Type B pancreatic cell (in vitro differentiated cells): ENCODE results near the gene MYLK2. TPM values are rescaled to one million over a fixed set of nuclear protein-coding genes. Genes with fewer than 3 reads are reported as not detected.

Experiments used
- DNase-seq: peaks from one replicate; pipeline ENCODE4 v3.0.0; 2021; ENCODE audit warnings: mixed read lengths; ENCODE audit not compliant: unreplicated experiment; ENCODE audit errors: extremely low spot score
- H3K27ac Mint-ChIP-seq: 2 replicates; pipeline ENCODE4 v1.8.0; 2021; ENCODE audit warnings: mild to moderate bottlenecking, mixed read lengths
- H3K27me3 Mint-ChIP-seq: 2 replicates; pipeline ENCODE4 v1.8.0; 2021; ENCODE audit warnings: mixed read lengths
- H3K36me3 Mint-ChIP-seq: 2 replicates; pipeline ENCODE4 v1.8.0; 2021; ENCODE audit warnings: mixed read lengths
- H3K4me1 Mint-ChIP-seq: one replicate; pipeline ENCODE4 v1.8.0; 2021; ENCODE audit warnings: mixed read lengths; ENCODE audit not compliant: unreplicated experiment
- H3K4me3 Mint-ChIP-seq: 2 replicates; pipeline ENCODE4 v1.8.0; 2021; ENCODE audit warnings: mild to moderate bottlenecking, mixed read lengths
- H3K9me3 Mint-ChIP-seq: 2 replicates; pipeline ENCODE4 v1.8.0; 2021; ENCODE audit warnings: mixed read lengths
- CTCF ChIP-seq: fragments of 200-600 bp; sonication (generic); conservative IDR thresholded peaks from 2 replicates; pipeline ENCODE4 v1.5.0; 2021; ENCODE audit warnings: antibody characterized with exemption, mild to moderate bottlenecking
- long read RNA-seq: library from polyadenylated mRNA; unstranded; transcript quantifications from one replicate; pipeline ENCODE4 v2.0.0, GENCODE V29; 2020
- total RNA-seq: library from RNA; stranded (reverse); gene quantifications from 2 replicates; pipeline ENCODE4 v1.2.1, GENCODE V29; 2021; ENCODE audit warnings: low replicate concordance

Gene MYLK2
- 0.21 and 0.77 TPM in 2 replicates for total RNA-seq
- long read RNA-seq = 0 reads

- Mint-ChIP-seq H3K4me1 (peaks cover 12% of the 10 kb centered on the region), H3K27me3 (peaks cover 13% of the 10 kb centered on the region), H3K27ac (no peak within 1 kb of the TSS), H3K9me3 (no peaks in the 10 kb centered on the region), H3K36me3 (no peaks in the 10 kb centered on the region), H3K4me3 (no peak within 1 kb of the TSS)
- no peak for DNase-seq
- no peak for TF ChIP-seq CTCF
Measured at GRCh38 chr20:31819083-31819784, at the start of gene MYLK2. Gene MYLK2 (plus strand): TSS chr20:31819356. CDS start chr20:31819581, 225 bp downstream.

DNA sequence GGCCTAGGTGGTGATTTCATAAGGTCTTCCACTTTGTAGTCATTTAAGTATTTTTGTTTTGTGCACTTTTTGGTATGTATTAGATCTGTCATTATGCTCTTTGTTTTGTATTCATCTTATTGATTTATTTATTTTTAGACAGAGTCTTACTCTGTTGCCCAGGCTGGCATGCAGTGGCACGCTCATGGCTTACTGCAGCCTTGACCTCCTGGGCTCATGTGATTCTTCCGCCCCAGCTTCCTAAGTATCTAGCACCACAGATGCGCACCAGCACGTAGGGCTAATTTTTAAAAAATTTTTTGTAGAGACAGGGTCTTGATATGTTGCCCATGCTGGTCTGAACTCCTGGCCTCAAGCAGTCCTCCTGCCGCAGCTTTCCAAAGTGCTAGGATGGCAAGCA lies 49.5 kb upstream of the MYLK2 start:
- Mint-ChIP-seq H3K4me1 (no peaks in the 10 kb centered on the region), H3K27me3 (no peaks in the 10 kb centered on the region), H3K36me3 (peaks cover 35% of the 10 kb centered on the region), H3K9me3 (no peaks in the 10 kb centered on the region), H3K27ac (no peak overlapping the region), H3K4me3 (no peak overlapping the region)
- no peak for TF ChIP-seq CTCF
- no peak for DNase-seq

GRCh38 chr20:31770243-31770642 lies 48.9 kb upstream of the MYLK2 start:
- TF ChIP-seq CTCF = no peak
- no peaks in the 10 kb centered on the region for H3K9me3 Mint-ChIP-seq
- H3K4me3 Mint-ChIP-seq = no peak overlapping the region
- H3K27ac Mint-ChIP-seq = no peak overlapping the region
- peaks cover 36% of the 10 kb centered on the region for H3K36me3 Mint-ChIP-seq
- H3K27me3 Mint-ChIP-seq = no peaks in the 10 kb centered on the region
- no peak for DNase-seq
- H3K4me1 Mint-ChIP-seq = no peaks in the 10 kb centered on the region

- Mint-ChIP-seq H3K4me1 (no peaks in the 10 kb centered on the region), H3K36me3 (peaks cover 50% of the 10 kb centered on the region), H3K27me3 (no peaks in the 10 kb centered on the region), H3K4me3 (no peak overlapping the region), H3K9me3 (no peaks in the 10 kb centered on the region), H3K27ac (no peak overlapping the region)
- no peak for TF ChIP-seq CTCF
- DNase-seq = no peak
Measured at GRCh38 chr20:31774408-31774807, 44.7 kb upstream of the MYLK2 start.

- TF ChIP-seq CTCF = no peak
- Mint-ChIP-seq H3K4me1 (no peaks in the 10 kb centered on the region), H3K27ac (no peak overlapping the region), H3K36me3 (peaks cover 39% of the 10 kb centered on the region), H3K27me3 (no peaks in the 10 kb centered on the region), H3K4me3 (no peak overlapping the region), H3K9me3 (no peaks in the 10 kb centered on the region)
- DNase-seq = no peak
Measured at GRCh38 chr20:31780839-31781238, 38.3 kb upstream of the MYLK2 start.
